Endodermal cell (in vitro differentiated cells): Measurements from ENCODE around the gene LIG1. TPM values are rescaled to one million over a fixed set of nuclear protein-coding genes. Genes with fewer than 3 reads are reported as not detected.

ENCODE experiments used
- DNase-seq: peaks from one replicate; pipeline ENCODE4 v3.0.0-alpha.2; 2017
- H3K27ac ChIP-seq: 2 replicates; pipeline ENCODE4 v1.5.1; 2013; ENCODE audit warnings: mild to moderate bottlenecking, low read depth, low read length, moderate library complexity
- H3K27me3 ChIP-seq: 2 replicates; pipeline ENCODE4 v1.6.1; 2013; ENCODE audit warnings: mild to moderate bottlenecking, low read length, moderate library complexity; ENCODE audit not compliant: insufficient read depth, control insufficient read depth, poor library complexity, severe bottlenecking
- H3K36me3 ChIP-seq: 2 replicates; pipeline ENCODE4 v1.7.0; 2013; ENCODE audit warnings: mild to moderate bottlenecking, low read length, moderate library complexity; ENCODE audit not compliant: control insufficient read depth, insufficient read depth
- H3K4me1 ChIP-seq: one replicate; pipeline ENCODE4 v1.7.0; 2013; ENCODE audit warnings: low read length; ENCODE audit not compliant: control insufficient read depth, insufficient read depth
- H3K4me3 ChIP-seq: 2 replicates; pipeline ENCODE4 v1.5.1; 2013; ENCODE audit warnings: mild to moderate bottlenecking, low read length, moderate library complexity
- H3K9ac ChIP-seq: 2 replicates; pipeline ENCODE4 v1.6.1; 2013; ENCODE audit warnings: mild to moderate bottlenecking, low read length, moderate library complexity; ENCODE audit not compliant: poor library complexity, severe bottlenecking; ENCODE audit errors: extremely low read depth
- H3K9me3 ChIP-seq: 2 replicates; pipeline ENCODE4 v1.6.1; 2013; ENCODE audit warnings: mild to moderate bottlenecking, low read length, moderate library complexity; ENCODE audit not compliant: control insufficient read depth
- H3K27ac Mint-ChIP-seq: 2 replicates; pipeline ENCODE4 v1.8.0; 2020; ENCODE audit warnings: mixed read lengths
- H3K27me3 Mint-ChIP-seq: 2 replicates; pipeline ENCODE4 v1.8.0; 2021; ENCODE audit warnings: mild to moderate bottlenecking, mixed read lengths; ENCODE audit not compliant: insufficient read depth
- H3K36me3 Mint-ChIP-seq: 2 replicates; pipeline ENCODE4 v1.8.0; 2020; ENCODE audit warnings: low read depth, mixed read lengths
- H3K4me1 Mint-ChIP-seq: 2 replicates; pipeline ENCODE4 v1.8.0; 2020; ENCODE audit warnings: mixed read lengths
- H3K4me3 Mint-ChIP-seq: 2 replicates; pipeline ENCODE4 v1.8.0; 2020; ENCODE audit warnings: mild to moderate bottlenecking, moderate library complexity, mixed read lengths
- H3K9me3 Mint-ChIP-seq: 2 replicates; pipeline ENCODE4 v1.8.0; 2020; ENCODE audit warnings: mild to moderate bottlenecking, mixed read lengths
- WGBS, 2 experiments: methylation state at CpG; one replicate each; pipeline versions ENCODE4 v1.1.5 to v1.1.7; 2013; ENCODE audit warnings: missing lambda C conversion rate in 2 of 2, mixed read lengths in 1 of 2; ENCODE audit not compliant: insufficient coverage in 1 of 2, insufficient read length in 1 of 2; 5-methylcytosine and 5-hydroxymethylcytosine counted together
- total RNA-seq, 2 donors: library from RNA; stranded (reverse); fragmentation: NEBNext Ultra II Directional in 1 of 2; extraction: Animal tissue kit (Norgen Biotek cat#: 25700) in 1 of 2; gene quantifications; 2 replicates in 1 of 2; 3 replicates in 1 of 2; pipeline ENCODE4 v1.2.1, GENCODE V29; 2021
- TF ChIP-seq, protein P1 (sequence below): fragments of 200-600 bp; sonication (generic); conservative IDR thresholded peaks from 2 replicates; pipeline ENCODE4 v1.5.0; 2021; ENCODE audit warnings: antibody characterized with exemption, mild to moderate bottlenecking

The LIG1 gene
- total RNA-seq, 2 donors from 2014 or later: 91.6 to 117 TPM

- H3K27me3 Mint-ChIP-seq: no peaks in the 10 kb centered on the region
- 5 to 7% methylated on average over 18 to 21 of the region's 21 CpGs for WGBS, 2 experiments
- TF ChIP-seq, protein P1, sequence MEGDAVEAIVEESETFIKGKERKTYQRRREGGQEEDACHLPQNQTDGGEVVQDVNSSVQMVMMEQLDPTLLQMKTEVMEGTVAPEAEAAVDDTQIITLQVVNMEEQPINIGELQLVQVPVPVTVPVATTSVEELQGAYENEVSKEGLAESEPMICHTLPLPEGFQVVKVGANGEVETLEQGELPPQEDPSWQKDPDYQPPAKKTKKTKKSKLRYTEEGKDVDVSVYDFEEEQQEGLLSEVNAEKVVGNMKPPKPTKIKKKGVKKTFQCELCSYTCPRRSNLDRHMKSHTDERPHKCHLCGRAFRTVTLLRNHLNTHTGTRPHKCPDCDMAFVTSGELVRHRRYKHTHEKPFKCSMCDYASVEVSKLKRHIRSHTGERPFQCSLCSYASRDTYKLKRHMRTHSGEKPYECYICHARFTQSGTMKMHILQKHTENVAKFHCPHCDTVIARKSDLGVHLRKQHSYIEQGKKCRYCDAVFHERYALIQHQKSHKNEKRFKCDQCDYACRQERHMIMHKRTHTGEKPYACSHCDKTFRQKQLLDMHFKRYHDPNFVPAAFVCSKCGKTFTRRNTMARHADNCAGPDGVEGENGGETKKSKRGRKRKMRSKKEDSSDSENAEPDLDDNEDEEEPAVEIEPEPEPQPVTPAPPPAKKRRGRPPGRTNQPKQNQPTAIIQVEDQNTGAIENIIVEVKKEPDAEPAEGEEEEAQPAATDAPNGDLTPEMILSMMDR: no peak
- H3K4me3 Mint-ChIP-seq: peak overlapping the region; percentile 98
- H3K9ac ChIP-seq: peak overlapping the region; percentile 43
- peak; percentile 65 for DNase-seq
- H3K36me3 Mint-ChIP-seq: peaks cover 28% of the 10 kb centered on the region
- H3K4me3 ChIP-seq: peak overlapping the region; percentile 84
- H3K4me1 ChIP-seq: no peaks in the 10 kb centered on the region
- peaks cover 12% of the 10 kb centered on the region for H3K4me1 Mint-ChIP-seq
- H3K36me3 ChIP-seq: peaks cover 14% of the 10 kb centered on the region
- H3K27ac ChIP-seq: no peak overlapping the region
- H3K27me3 ChIP-seq: no peaks in the 10 kb centered on the region
- no peaks in the 10 kb centered on the region for H3K9me3 Mint-ChIP-seq
- no peaks in the 10 kb centered on the region for H3K9me3 ChIP-seq
- peak overlapping the region; percentile 88 for H3K27ac Mint-ChIP-seq
Observed at GRCh38 chr19:48170817-48171347, 738 bp upstream of the LIG1 start.

- Histone ChIP-seq H3K27me3 (no peaks in the 10 kb centered on the region), H3K36me3 (peaks cover 13% of the 10 kb centered on the region), H3K9ac (no peak overlapping the region), H3K4me1 (no peaks in the 10 kb centered on the region), H3K4me3 (peak overlapping the region; percentile 84), H3K27ac (peak overlapping the region; percentile 95), H3K9me3 (no peaks in the 10 kb centered on the region)
- H3K4me1 Mint-ChIP-seq: peaks cover 12% of the 10 kb centered on the region
- peaks cover 24% of the 10 kb centered on the region for H3K36me3 Mint-ChIP-seq
- no peaks in the 10 kb centered on the region for H3K9me3 Mint-ChIP-seq
- DNase-seq: peak; percentile 98
- H3K4me3 Mint-ChIP-seq: peak overlapping the region; percentile 98
- 1 to 15% methylated on average over 2 to 9 of the region's 15 CpGs for WGBS, 2 experiments
- TF ChIP-seq, protein P1: peak; percentile 36
- H3K27me3 Mint-ChIP-seq: no peaks in the 10 kb centered on the region
- peak overlapping the region; percentile 99 for H3K27ac Mint-ChIP-seq
Observed at GRCh38 chr19:48169578-48169938, 586 bp downstream of the LIG1 start.

- H3K36me3 ChIP-seq: peaks cover 14% of the 10 kb centered on the region
- H3K27ac Mint-ChIP-seq: no peak overlapping the region
- no peak overlapping the region for H3K4me3 ChIP-seq
- no peaks in the 10 kb centered on the region for H3K9me3 ChIP-seq
- 80 to 81% methylated on average over 2 to 5 of the region's 5 CpGs for WGBS, 2 experiments
- H3K27me3 ChIP-seq: no peaks in the 10 kb centered on the region
- no peaks in the 10 kb centered on the region for H3K9me3 Mint-ChIP-seq
- H3K27ac ChIP-seq: no peak overlapping the region
- peaks cover 12% of the 10 kb centered on the region for H3K4me1 Mint-ChIP-seq
- H3K4me1 ChIP-seq: no peaks in the 10 kb centered on the region
- H3K36me3 Mint-ChIP-seq: peaks cover 24% of the 10 kb centered on the region
- DNase-seq: no peak
- no peak overlapping the region for H3K9ac ChIP-seq
- peak overlapping the region; percentile 98 for H3K4me3 Mint-ChIP-seq
- TF ChIP-seq, protein P1: no peak
- no peaks in the 10 kb centered on the region for H3K27me3 Mint-ChIP-seq
Observed at GRCh38 chr19:48168689-48169088, 1.5 kb downstream of the LIG1 start.
